Hematopoietic multipotent progenitor cell treated with erythropoietin and hydrocortisone succinate and interleukin-3 and kit ligand, for 6 days (in vitro differentiated cells): Measurements from ENCODE around the gene ASTL.

ENCODE experiments used
- DNase-seq: peaks from one replicate; pipeline ENCODE4 v3.0.0-alpha.2; 2015

ASTL gene

GRCh38 chr2:96111257-96111640 lies 27.1 kb downstream of the ASTL start:
- DNase-seq: no peak

GRCh38 chr2:96110621-96111256 lies 27.6 kb downstream of the ASTL start:
- no peak for DNase-seq

- DNase-seq: no peak
Observed at GRCh38 chr2:96109931-96110511, 28.3 kb downstream of the ASTL start.

- no peak for DNase-seq
Observed at GRCh38 chr2:96109361-96109680, 29.0 kb downstream of the ASTL start.

- DNase-seq: no peak
Observed at GRCh38 chr2:96108541-96109360, 29.6 kb downstream of the ASTL start.

- DNase-seq: no peak
Observed at GRCh38 chr2:96108151-96108540, 30.2 kb downstream of the ASTL start.

GRCh38 chr2:96107708-96108065 lies 30.6 kb downstream of the ASTL start:
- no peak for DNase-seq

- no peak for DNase-seq
Observed at GRCh38 chr2:96106991-96107707, 31.2 kb downstream of the ASTL start.

GRCh38 chr2:96105994-96106715 lies 32.1 kb downstream of the ASTL start:
- no peak for DNase-seq

GRCh38 chr2:96105152-96105915 lies 33.0 kb downstream of the ASTL start:
- no peak for DNase-seq

- DNase-seq: no peak
Observed at GRCh38 chr2:96104487-96104861, 33.8 kb downstream of the ASTL start.

GRCh38 chr2:96103761-96104486 lies 34.4 kb downstream of the ASTL start:
- no peak for DNase-seq

- no peak for DNase-seq
Observed at GRCh38 chr2:96103187-96103601, 35.1 kb downstream of the ASTL start.

- no peak for DNase-seq
Observed at GRCh38 chr2:96102596-96103186, 35.6 kb downstream of the ASTL start.

- no peak for DNase-seq
Observed at GRCh38 chr2:96100893-96101304, 37.4 kb downstream of the ASTL start.

- DNase-seq: no peak
Observed at GRCh38 chr2:96099861-96100798, 38.2 kb downstream of the ASTL start.

GRCh38 chr2:96098900-96099590 lies 39.3 kb downstream of the ASTL start:
- DNase-seq: no peak

- no peak for DNase-seq
Observed at GRCh38 chr2:96097951-96098823, 40.1 kb downstream of the ASTL start.
